Aorta (tissue), 5 donors: ENCODE data around the gene RAPGEF5. TPM values are rescaled to one million over a fixed set of nuclear protein-coding genes. Genes with fewer than 3 reads are reported as not detected.

Source experiments
- ATAC-seq: fragments of 200-7000 bp; cut with Tn5 transposase; one replicate; pipeline ENCODE4 v1.9.1; 2022; ENCODE audit warnings: moderate library complexity; ENCODE audit not compliant: low FRiP score
- DNase-seq, 2 donors: peaks; one replicate each; pipeline ENCODE4 v3.0.0-alpha.2; 2020
- H3K27ac ChIP-seq, 2 donors: one replicate each; pipeline ENCODE4 v1.5.1; 2013; ENCODE audit warnings: low read length in 2 of 2, mild to moderate bottlenecking in 2 of 2, moderate library complexity in 2 of 2, control low read depth in 1 of 2, inconsistent platforms in 1 of 2, low read depth in 1 of 2
- H3K27me3 ChIP-seq, 2 donors: one replicate each; pipeline ENCODE4 v1.6.1; 2013; ENCODE audit warnings: control low read depth in 1 of 2, low read length in 1 of 2, mild to moderate bottlenecking in 1 of 2, moderate library complexity in 1 of 2; ENCODE audit not compliant: insufficient read depth in 2 of 2, control insufficient read depth in 1 of 2
- H3K36me3 ChIP-seq, 2 donors: one replicate each; pipeline ENCODE4 v1.6.1; 2013; ENCODE audit warnings: control low read depth in 1 of 2, low read length in 1 of 2, mild to moderate bottlenecking in 1 of 2; ENCODE audit not compliant: insufficient read depth in 2 of 2, control insufficient read depth in 1 of 2
- H3K4me1 ChIP-seq, 2 donors: one replicate each; pipeline ENCODE4 v1.6.1; 2013; ENCODE audit warnings: low read length in 2 of 2, control low read depth in 1 of 2, mild to moderate bottlenecking in 1 of 2, moderate library complexity in 1 of 2; ENCODE audit not compliant: insufficient read depth in 2 of 2, control insufficient read depth in 1 of 2
- H3K4me3 ChIP-seq, 2 donors: one replicate each; pipeline ENCODE4 v1.5.1; 2013; ENCODE audit warnings: low read length in 2 of 2, control low read depth in 1 of 2, mild to moderate bottlenecking in 1 of 2
- H3K9me3 ChIP-seq: one replicate; pipeline ENCODE4 v1.6.1; 2013; ENCODE audit warnings: mild to moderate bottlenecking, low read length; ENCODE audit not compliant: control insufficient read depth
- WGBS, 2 donors: extraction: QIAGEN DNeasy Blood & Tissue Kit; methylation state at CpG; one replicate each; pipeline ENCODE4 v1.1.7; 2013; 5-methylcytosine and 5-hydroxymethylcytosine counted together
- intact Hi-C, 2 donors: fragments of 100-400 bp; cut with DNase I; formaldehyde crosslinking; loops; one replicate each; pipeline versions ENCODE4 v1.14.2 to v1.15.0; 2022
- polyA plus RNA-seq, 2 donors: library from polyadenylated mRNA; stranded (reverse); fragments of 200-250 nt; gene quantifications; one replicate each; pipeline ENCODE4 v1.2.3, GENCODE V29; 2013
- total RNA-seq, 2 donors: library from RNA; stranded (reverse); fragmentation: NEBNext Ultra II Directional; extraction: Animal tissue kit (Norgen Biotek cat#: 25700); gene quantifications; one replicate each; pipeline ENCODE4 v1.2.1, GENCODE V29; 2021
- donor health status: healthy with polysubstance abuse.
- donor health status: Bipolar disorder and iron deficiency.
- donor health status: DM: no; HTN: no; CAD: no.
- donor health status: DM: no; HTN: no; CAD: no.
- donor health status: DM: yes; HTN: yes; CAD: no.

Gene RAPGEF5
- total and polyA plus RNA-seq, 4 donors: 8.4 to 77.1 (median 45.0) TPM

DNA sequence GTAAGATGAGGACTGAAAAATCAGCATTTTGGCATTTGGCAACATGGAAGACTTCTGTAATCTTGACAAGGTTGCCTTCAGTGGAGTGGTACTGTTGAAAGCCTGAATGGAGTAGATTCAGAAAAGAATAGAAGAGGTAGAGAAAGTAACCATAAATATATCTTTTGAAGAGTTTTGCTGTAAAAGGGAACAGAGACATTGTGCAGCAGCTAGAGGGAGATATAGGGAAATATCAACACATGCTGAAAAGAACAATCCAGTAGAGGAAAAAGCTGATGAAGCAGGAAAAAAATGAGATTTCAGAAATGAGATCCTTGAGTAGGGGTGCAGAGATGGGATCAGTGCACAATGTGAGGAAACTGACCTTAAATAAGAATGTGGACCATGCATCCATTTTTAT is 60.0 kb downstream of the RAPGEF5 start:
- Histone ChIP-seq H3K4me3 (no peak overlapping the region), H3K9me3 (no peaks in the 10 kb centered on the region), H3K27ac (no peak overlapping the region), H3K27me3 (no peaks in the 10 kb centered on the region), H3K4me1 (no peaks in the 10 kb centered on the region), H3K36me3 (no peaks in the 10 kb centered on the region)
- ATAC-seq (no peak), DNase-seq (no peak)
- intact Hi-C loops: loop anchor here in 1 of 2 donors (5.0 kb wide), 1 partner anchor 185 kb away; no protein-coding TSS in a partner anchor

- DNase-seq (no peak), ATAC-seq (no peak)
- intact Hi-C loops: loop anchor here in 1 of 2 donors (5.0 kb wide), 1 partner anchor 184 kb away; no protein-coding TSS in a partner anchor
- Histone ChIP-seq H3K9me3 (no peaks in the 10 kb centered on the region), H3K27me3 (no peaks in the 10 kb centered on the region), H3K27ac (no peak overlapping the region), H3K4me3 (no peak overlapping the region), H3K36me3 (no peaks in the 10 kb centered on the region), H3K4me1 (no peaks in the 10 kb centered on the region)
- WGBS, 2 donors: 79 to 88% methylated on average over 1 of the region's 1 CpG
Observed at GRCh38 chr7:22296265-22296566, 60.7 kb downstream of the RAPGEF5 start.

GRCh38 chr7:22295402-22296264 is 61.3 kb downstream of the RAPGEF5 start:
- no peaks in the 10 kb centered on the region for H3K27me3 ChIP-seq
- no peak for DNase-seq
- H3K36me3 ChIP-seq: no peaks in the 10 kb centered on the region
- intact Hi-C loops: loop anchor here in 1 of 2 donors (5.0 kb wide), 1 partner anchor 183 kb away; no protein-coding TSS in a partner anchor
- no peaks in the 10 kb centered on the region for H3K9me3 ChIP-seq
- H3K4me1 ChIP-seq: no peaks in the 10 kb centered on the region
- no peak overlapping the region for H3K27ac ChIP-seq
- no peak overlapping the region for H3K4me3 ChIP-seq
- WGBS, 2 donors: 61 to 63% methylated on average over 4 of the region's 4 CpGs
- ATAC-seq: peak; percentile 60

DNA sequence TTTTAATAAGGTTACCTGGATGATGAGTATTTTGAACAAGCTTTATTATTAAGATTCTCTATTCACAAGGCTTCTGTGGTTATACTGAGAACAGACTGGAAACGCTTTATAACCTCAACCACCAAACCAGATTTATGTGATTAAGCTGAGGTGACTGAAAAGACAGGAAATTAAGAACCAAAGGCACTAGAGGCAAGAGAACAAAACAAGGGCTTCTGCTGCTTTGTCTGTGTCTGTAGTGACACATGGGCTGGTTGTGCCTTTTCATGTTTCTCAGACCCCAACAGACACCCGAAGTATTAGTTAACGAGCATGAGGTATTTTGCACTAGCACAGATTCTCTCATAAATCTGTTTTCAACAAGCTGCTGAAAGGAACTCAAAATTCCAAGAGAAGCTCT is 64.4 kb downstream of the RAPGEF5 start:
- Histone ChIP-seq H3K9me3 (no peaks in the 10 kb centered on the region), H3K27me3 (no peaks in the 10 kb centered on the region), H3K27ac (no peak overlapping the region), H3K4me1 (no peaks in the 10 kb centered on the region), H3K36me3 (no peaks in the 10 kb centered on the region), H3K4me3 (no peak overlapping the region)
- ATAC-seq (no peak), DNase-seq (no peak)
- intact Hi-C loops: no loop called here
- 86 to 87% methylated on average over 3 of the region's 3 CpGs for WGBS, 2 donors

GRCh38 chr7:22291977-22292376 is 65.0 kb downstream of the RAPGEF5 start:
- no peaks in the 10 kb centered on the region for H3K27me3 ChIP-seq
- no peak for DNase-seq
- no peaks in the 10 kb centered on the region for H3K4me1 ChIP-seq
- no peak overlapping the region for H3K4me3 ChIP-seq
- no peak for ATAC-seq
- H3K9me3 ChIP-seq: no peaks in the 10 kb centered on the region
- intact Hi-C loops: no loop called here
- H3K27ac ChIP-seq: no peak overlapping the region
- no peaks in the 10 kb centered on the region for H3K36me3 ChIP-seq
- 83% methylated on average over 2 of the region's 2 CpGs for WGBS, 2 donors

GRCh38 chr7:22288202-22288601 is 68.8 kb downstream of the RAPGEF5 start:
- 95 to 99% methylated on average over 6 of the region's 6 CpGs for WGBS, 2 donors
- Histone ChIP-seq H3K36me3 (no peaks in the 10 kb centered on the region), H3K9me3 (no peaks in the 10 kb centered on the region), H3K27me3 (no peaks in the 10 kb centered on the region), H3K27ac (no peak overlapping the region), H3K4me3 (no peak overlapping the region), H3K4me1 (no peaks in the 10 kb centered on the region)
- intact Hi-C loops: no loop called here
- ATAC-seq: no peak
- DNase-seq: no peak

GRCh38 chr7:22287412-22287811 is 69.5 kb downstream of the RAPGEF5 start:
- DNase-seq: no peak
- WGBS, 2 donors: 91 to 93% methylated on average over 2 of the region's 2 CpGs
- H3K4me1 ChIP-seq: no peaks in the 10 kb centered on the region
- no peaks in the 10 kb centered on the region for H3K9me3 ChIP-seq
- H3K27ac ChIP-seq: no peak overlapping the region
- no peak overlapping the region for H3K4me3 ChIP-seq
- intact Hi-C loops: no loop called here
- no peak for ATAC-seq
- no peaks in the 10 kb centered on the region for H3K27me3 ChIP-seq
- no peaks in the 10 kb centered on the region for H3K36me3 ChIP-seq

GRCh38 chr7:22286436-22286835 is 70.5 kb downstream of the RAPGEF5 start:
- H3K27me3 ChIP-seq: no peaks in the 10 kb centered on the region
- ATAC-seq (no peak), DNase-seq (no peak)
- WGBS, 2 donors: 38 to 48% methylated on average over 2 of the region's 2 CpGs
- H3K4me1 ChIP-seq: no peaks in the 10 kb centered on the region
- H3K27ac ChIP-seq: no peak overlapping the region
- no peaks in the 10 kb centered on the region for H3K36me3 ChIP-seq
- H3K4me3 ChIP-seq: no peak overlapping the region
- intact Hi-C loops: no loop called here
- H3K9me3 ChIP-seq: no peaks in the 10 kb centered on the region

DNA sequence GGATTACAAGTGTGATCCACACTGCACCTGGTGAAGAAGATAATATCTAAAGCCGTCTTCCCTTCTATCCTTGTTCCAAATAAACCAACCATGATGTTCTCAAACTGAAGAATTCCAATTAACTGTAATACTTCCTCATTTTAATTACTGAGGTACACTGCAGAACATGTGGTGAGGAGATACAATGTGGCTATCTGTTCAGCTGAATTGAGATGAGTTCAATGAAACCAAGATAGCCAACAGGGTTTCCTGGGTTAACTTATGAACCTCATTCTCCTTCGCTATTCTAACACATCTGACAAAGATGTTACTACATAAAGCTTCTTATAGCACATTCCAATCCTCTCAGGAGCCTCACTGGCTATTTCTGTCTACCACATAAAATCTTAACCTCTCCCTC is 75.5 kb downstream of the RAPGEF5 start:
- H3K9me3 ChIP-seq: no peaks in the 10 kb centered on the region
- no peaks in the 10 kb centered on the region for H3K36me3 ChIP-seq
- H3K4me1 ChIP-seq: no peaks in the 10 kb centered on the region
- no peak for DNase-seq
- WGBS, 2 donors: 90 to 95% methylated on average over 2 of the region's 2 CpGs
- intact Hi-C loops: no loop called here
- no peak overlapping the region for H3K27ac ChIP-seq
- H3K27me3 ChIP-seq: no peaks in the 10 kb centered on the region
- H3K4me3 ChIP-seq: no peak overlapping the region
- no peak for ATAC-seq
